CD4-positive, alpha-beta T cell treated with Interleukin-17A for 1 hour (primary cell): ENCODE data around the gene IKZF3.
"Not testable (repeated sequence)": the region's sequence is repeated elsewhere in the genome, so short reads cannot be mapped to it uniquely, and the experiment has no call there.

Source experiments
- DNase-seq: peaks from one replicate; pipeline ENCODE4 v3.0.0-alpha.2; 2020

Gene IKZF3

GRCh38 chr17:39863918-39864746 is at the start of gene IKZF3:
IKZF3 (minus strand) TSS chr17:39864312; CDS start chr17:39864126, 186 bp downstream.
- peak; percentile 91 for DNase-seq

- no peak for DNase-seq
Measured at GRCh38 chr17:39908789-39909352, 44.8 kb upstream of the IKZF3 start.

- no peak for DNase-seq
Measured at GRCh38 chr17:39904990-39905288, 40.8 kb upstream of the IKZF3 start.

GRCh38 chr17:39903158-39903884 is 39.2 kb upstream of the IKZF3 start:
- peak; percentile 21 for DNase-seq

GRCh38 chr17:39902027-39902426 is 37.9 kb upstream of the IKZF3 start:
- not testable (repeated sequence) for DNase-seq

- DNase-seq: no peak
Measured at GRCh38 chr17:39899215-39899614, 35.1 kb upstream of the IKZF3 start.

- no peak for DNase-seq
Measured at GRCh38 chr17:39898088-39898487, 34.0 kb upstream of the IKZF3 start.

- DNase-seq: no peak
Measured at GRCh38 chr17:39894681-39895376, 30.7 kb upstream of the IKZF3 start.

- DNase-seq: no peak
Measured at GRCh38 chr17:39889200-39889599, 25.1 kb upstream of the IKZF3 start.

GRCh38 chr17:39887078-39887477 is 23.0 kb upstream of the IKZF3 start:
- no peak for DNase-seq

- DNase-seq: not testable (repeated sequence)
Measured at GRCh38 chr17:39886102-39886501, 22.0 kb upstream of the IKZF3 start.

GRCh38 chr17:39872751-39873150 is 8.6 kb upstream of the IKZF3 start:
- DNase-seq: no peak

GRCh38 chr17:39871801-39872200 is 7.7 kb upstream of the IKZF3 start:
- DNase-seq: no peak

GRCh38 chr17:39870776-39871175 is 6.7 kb upstream of the IKZF3 start:
- no peak for DNase-seq

- no peak for DNase-seq
Measured at GRCh38 chr17:39868554-39868942, 4.4 kb upstream of the IKZF3 start.

- DNase-seq: no peak
Measured at GRCh38 chr17:39867880-39868553, 3.9 kb upstream of the IKZF3 start, which contains the start of gene ZPBP2. ZPBP2 (plus strand) TSS chr17:39868202; CDS start chr17:39868355, 153 bp downstream.

- peak; percentile 85 for DNase-seq
Measured at GRCh38 chr17:39867084-39867879, 3.2 kb upstream of the IKZF3 start.

- no peak for DNase-seq
Measured at GRCh38 chr17:39866013-39866730, 2.1 kb upstream of the IKZF3 start.

- DNase-seq: peak; percentile 25
Measured at GRCh38 chr17:39863244-39863917, 731 bp downstream of the IKZF3 start.

- DNase-seq: peak; percentile 28
Measured at GRCh38 chr17:39861235-39861634, 2.9 kb downstream of the IKZF3 start.
